Smooth muscle cell of bladder (primary cell): Measurements from ENCODE around the gene AGAP5. TPM values are rescaled to one million over a fixed set of nuclear protein-coding genes. Genes with fewer than 3 reads are reported as not detected.

ENCODE experiments used
- total RNA-seq: library from RNA; depleted of rRNA; stranded (reverse); fragments of >200 nt; gene quantifications from 2 replicates; pipeline ENCODE4 v1.2.3, GENCODE V29; 2014

The AGAP5 gene
- total RNA-seq = 2.6 and 4.0 TPM in 2 replicates

GRCh38 chr10:73697675-73698159 is at the start of gene AGAP5:
Gene AGAP5, minus strand, starts transcription at chr10:73698109. Its CDS starts 354 bp downstream, at chr10:73697755.

GRCh38 chr10:73743905-73744663 is 46.2 kb upstream of the AGAP5 start, which contains the start of gene SEC24C:
Gene SEC24C, plus strand, starts transcription at chr10:73744372. Its CDS starts 2,461 bp downstream, at chr10:73746833.

GRCh38 chr10:73655990-73656298 is 42.0 kb downstream of the AGAP5 start, which contains the start of gene SYNPO2L:
Gene SYNPO2L, minus strand, starts transcription at chr10:73656029. Its CDS starts 107 bp downstream, at chr10:73655922.

GRCh38 chr10:73641328-73642060 is 56.4 kb downstream of the AGAP5 start, which contains the start of gene MYOZ1:
Gene MYOZ1, minus strand, starts transcription at chr10:73641474. Its CDS starts 1,457 bp downstream, at chr10:73640017.

Other genes starting within 250 kb of the AGAP5 start
- 16.8 and 22.1 TPM in 2 replicates for gene PPP3CB, start 202.1 kb downstream of the AGAP5 start, total RNA-seq
- gene USP54, start 106.8 kb downstream of the AGAP5 start, total RNA-seq = 5.4 and 6.3 TPM in 2 replicates
- gene MYOZ1, start 56.6 kb downstream of the AGAP5 start, total RNA-seq = 0.09 and 0.14 TPM in 2 replicates
- gene SYNPO2L, start 42.1 kb downstream of the AGAP5 start, total RNA-seq = not detected in 2 replicates
- 45.5 and 54.3 TPM in 2 replicates for gene SEC24C, start 46.3 kb upstream of the AGAP5 start, total RNA-seq
- gene CHCHD1, start 83.9 kb upstream of the AGAP5 start, total RNA-seq = 22.2 and 25.9 TPM in 2 replicates
- gene ZSWIM8, start 87.5 kb upstream of the AGAP5 start, total RNA-seq = 42.7 and 58.5 TPM in 2 replicates
- 8.4 and 13.4 TPM in 2 replicates for gene NDST2, start 113.5 kb upstream of the AGAP5 start, total RNA-seq
- gene CAMK2G, start 176.4 kb upstream of the AGAP5 start, total RNA-seq = 19.6 and 21.9 TPM in 2 replicates
- gene PLAU, start 213.0 kb upstream of the AGAP5 start, total RNA-seq = 36.7 and 143 TPM in 2 replicates